ENCODE measurements around the gene ANKS1B. TPM values are rescaled to one million over a fixed set of nuclear protein-coding genes. Genes with fewer than 3 reads are reported as not detected.

Gene ANKS1B
- total and polyA plus RNA-seq, 4 donors: 0.03 to 3.4 (median 0.53) TPM

- Histone ChIP-seq H3K9ac (ENCODE audit: low read depth in 1 of 2, low read length in 2 of 2) (no peak overlapping the region), H3K36me3 (ENCODE audit: control insufficient read depth in 4 of 4, insufficient read depth in 3 of 4, low read depth in 1 of 4, low read length in 3 of 4) (no peaks in the 10 kb centered on the region), H3K27ac (ENCODE audit: low read depth in 1 of 2, low read length in 2 of 2) (no peak overlapping the region), H3K4me3 (ENCODE audit: low read depth in 1 of 3, low read length in 3 of 3) (no peak overlapping the region), H3K9me3 (ENCODE audit: control insufficient read depth in 4 of 4, low read length in 3 of 4) (no peaks in the 10 kb centered on the region), H3K4me1 (ENCODE audit: control insufficient read depth in 4 of 4, insufficient read depth in 4 of 4, low read length in 3 of 4) (no peaks in the 10 kb centered on the region), H3K27me3 (ENCODE audit: control insufficient read depth in 4 of 4, insufficient read depth in 4 of 4, low read length in 3 of 4) (no peaks in the 10 kb centered on the region)
- 68% methylated on average over 1 of the region's 1 CpG for WGBS
- TF ChIP-seq RXRA (IDR thresholded peaks at IDR 0.05) (no peak), RAD21 (IDR thresholded peaks at IDR 0.05) (no peak), JUND (IDR thresholded peaks at IDR 0.05) (no peak), YY1 (IDR thresholded peaks at IDR 0.05) (no peak), ATF3 (IDR thresholded peaks at IDR 0.05) (no peak), CTCF (IDR thresholded peaks at IDR 0.05; ENCODE audit: low read depth, low read length, missing input control) (no peak), GABPA (IDR thresholded peaks at IDR 0.05 in 1 of 2, conservative IDR thresholded peaks at IDR 0.05 in 1 of 2) (no peak), HNF4A (conservative IDR thresholded peaks at IDR 0.05) (no peak), TAF1 (conservative IDR thresholded peaks at IDR 0.05) (no peak), FOXA2 (IDR thresholded peaks at IDR 0.05) (no peak), MAX (IDR thresholded peaks at IDR 0.05) (no peak)
- DNase-seq (ENCODE audit: low spot score): no peak
These were observed 247.9 kb downstream of the ANKS1B start for GRCh38 chr12:99736760-99737269.

GRCh38 chr12:99732131-99732530, 252.6 kb downstream of the ANKS1B start:
- H3K4me1 ChIP-seq (ENCODE audit: control insufficient read depth in 4 of 4, insufficient read depth in 4 of 4, low read length in 3 of 4): no peaks in the 10 kb centered on the region
- no peaks in the 10 kb centered on the region for H3K9me3 ChIP-seq (ENCODE audit: control insufficient read depth in 4 of 4, low read length in 3 of 4)
- TF ChIP-seq CTCF (IDR thresholded peaks at IDR 0.05; ENCODE audit: low read depth, low read length, missing input control) (no peak), ATF3 (IDR thresholded peaks at IDR 0.05) (no peak), FOXA1 (IDR thresholded peaks at IDR 0.05) (no peak), TAF1 (conservative IDR thresholded peaks at IDR 0.05) (no peak), JUND (IDR thresholded peaks at IDR 0.05) (no peak), YY1 (IDR thresholded peaks at IDR 0.05) (no peak), FOXA2 (IDR thresholded peaks at IDR 0.05) (no peak), HNF4A (conservative IDR thresholded peaks at IDR 0.05) (no peak), ZBTB33 (IDR thresholded peaks at IDR 0.05) (no peak), RAD21 (IDR thresholded peaks at IDR 0.05) (no peak), SP1 (IDR thresholded peaks at IDR 0.05) (no peak), GABPA (IDR thresholded peaks at IDR 0.05 in 1 of 2, conservative IDR thresholded peaks at IDR 0.05 in 1 of 2) (no peak), EGR1 (IDR thresholded peaks at IDR 0.05; ENCODE audit: low read depth in 2 of 2) (no peak), HNF4G (IDR thresholded peaks at IDR 0.05) (no peak), REST (IDR thresholded peaks at IDR 0.05) (no peak), MAX (IDR thresholded peaks at IDR 0.05) (no peak), NR2F2 (IDR thresholded peaks at IDR 0.05) (no peak), RXRA (IDR thresholded peaks at IDR 0.05) (no peak)
- 89% methylated on average over 1 of the region's 1 CpG for WGBS
- no peak for DNase-seq (ENCODE audit: low spot score)
- H3K27ac ChIP-seq (ENCODE audit: low read depth in 1 of 2, low read length in 2 of 2): no peak overlapping the region
- no peaks in the 10 kb centered on the region for H3K36me3 ChIP-seq (ENCODE audit: control insufficient read depth in 4 of 4, insufficient read depth in 3 of 4, low read depth in 1 of 4, low read length in 3 of 4)
- H3K9ac ChIP-seq (ENCODE audit: low read depth in 1 of 2, low read length in 2 of 2): no peak overlapping the region
- no peaks in the 10 kb centered on the region for H3K27me3 ChIP-seq (ENCODE audit: control insufficient read depth in 4 of 4, insufficient read depth in 4 of 4, low read length in 3 of 4)
- no peak overlapping the region for H3K4me3 ChIP-seq (ENCODE audit: low read depth in 1 of 3, low read length in 3 of 3)
